Fibroblast of lung (primary cell): ENCODE measurements around the gene MINAR2.

ENCODE experiments used
- EZH2 ChIP-seq: IDR thresholded peaks from 2 replicates; pipeline ENCODE4 v1.5.1; 2012; ENCODE audit warnings: low read length, control low read depth, mild to moderate bottlenecking; ENCODE audit errors: missing control alignments
- TF ChIP-seq, protein P1 (sequence below), 2 donors: IDR thresholded peaks in 1 of 2; conservative IDR thresholded peaks in 1 of 2; 1 replicate in 1 of 2; 2 replicates in 1 of 2; pipeline ENCODE4 v1.5.1; 2011 to 2012; ENCODE audit warnings: low read length in 2 of 2, control low read depth in 1 of 2, inconsistent platforms in 1 of 2, low read depth in 1 of 2, mild to moderate bottlenecking in 1 of 2

DNA sequence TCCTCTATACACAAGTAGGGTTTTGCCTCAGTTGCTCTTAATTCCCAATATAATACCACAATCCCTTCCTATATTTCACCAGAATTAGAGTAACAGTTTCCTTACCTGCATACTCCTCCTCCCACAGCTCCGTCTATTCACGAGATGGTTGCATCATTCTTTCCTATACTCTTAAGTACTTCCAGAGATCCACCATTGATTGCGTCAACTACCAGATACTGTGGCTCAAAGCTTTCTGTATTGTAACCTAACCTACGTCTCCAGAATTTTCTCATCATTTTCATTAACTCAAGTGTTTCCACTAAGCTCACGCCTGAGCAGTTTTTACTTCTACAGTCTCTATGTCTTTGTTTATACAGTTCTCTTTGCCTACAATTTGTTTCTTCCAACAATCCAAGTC lies 31.2 kb upstream of the MINAR2 start:
- TF ChIP-seq, protein P1, sequence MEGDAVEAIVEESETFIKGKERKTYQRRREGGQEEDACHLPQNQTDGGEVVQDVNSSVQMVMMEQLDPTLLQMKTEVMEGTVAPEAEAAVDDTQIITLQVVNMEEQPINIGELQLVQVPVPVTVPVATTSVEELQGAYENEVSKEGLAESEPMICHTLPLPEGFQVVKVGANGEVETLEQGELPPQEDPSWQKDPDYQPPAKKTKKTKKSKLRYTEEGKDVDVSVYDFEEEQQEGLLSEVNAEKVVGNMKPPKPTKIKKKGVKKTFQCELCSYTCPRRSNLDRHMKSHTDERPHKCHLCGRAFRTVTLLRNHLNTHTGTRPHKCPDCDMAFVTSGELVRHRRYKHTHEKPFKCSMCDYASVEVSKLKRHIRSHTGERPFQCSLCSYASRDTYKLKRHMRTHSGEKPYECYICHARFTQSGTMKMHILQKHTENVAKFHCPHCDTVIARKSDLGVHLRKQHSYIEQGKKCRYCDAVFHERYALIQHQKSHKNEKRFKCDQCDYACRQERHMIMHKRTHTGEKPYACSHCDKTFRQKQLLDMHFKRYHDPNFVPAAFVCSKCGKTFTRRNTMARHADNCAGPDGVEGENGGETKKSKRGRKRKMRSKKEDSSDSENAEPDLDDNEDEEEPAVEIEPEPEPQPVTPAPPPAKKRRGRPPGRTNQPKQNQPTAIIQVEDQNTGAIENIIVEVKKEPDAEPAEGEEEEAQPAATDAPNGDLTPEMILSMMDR (conservative IDR thresholded peaks at IDR 0.05 in 1 of 2, IDR thresholded peaks at IDR 0.05 in 1 of 2; ENCODE audit: low read depth in 1 of 2, low read length in 2 of 2) = no peak
- TF ChIP-seq EZH2 = no peak
